Activated T-cell treated with anti-CD3 and anti-CD28 coated beads for 24 hours (primary cell): Measurements from ENCODE around the gene ZNF793.

Experiments used
- DNase-seq: peaks from one replicate; pipeline ENCODE4 v3.0.0-alpha.2; 2020; ENCODE audit warnings: low read depth

ZNF793 gene

GRCh38 chr19:37565370-37565669 lies 58.6 kb downstream of the ZNF793 start:
- DNase-seq = no peak

GRCh38 chr19:37572203-37572602 lies 65.5 kb downstream of the ZNF793 start:
- DNase-seq = no peak

GRCh38 chr19:37583340-37583739 lies 76.6 kb downstream of the ZNF793 start:
- no peak for DNase-seq
